Epidermal melanocyte (primary cell): Measurements from ENCODE around the gene TNFRSF1A.

ENCODE experiments used
- DNase-seq: peaks from one replicate; pipeline ENCODE4 v3.0.0; 2011; ENCODE audit warnings: low spot score; ENCODE audit not compliant: insufficient read length

Gene TNFRSF1A

GRCh38 chr12:6374786-6375160 lies 32.9 kb upstream of the TNFRSF1A start:
- no peak for DNase-seq

- no peak for DNase-seq
These were observed 32.3 kb upstream of the TNFRSF1A start for GRCh38 chr12:6374028-6374785.

- DNase-seq, result no peak
These were observed 31.3 kb upstream of the TNFRSF1A start for GRCh38 chr12:6373022-6373787.

GRCh38 chr12:6372403-6373003 lies 30.6 kb upstream of the TNFRSF1A start:
- DNase-seq, result peak; percentile 97

- DNase-seq, result no peak
These were observed 29.3 kb upstream of the TNFRSF1A start for GRCh38 chr12:6370994-6371754.

GRCh38 chr12:6370576-6370935 lies 28.7 kb upstream of the TNFRSF1A start:
- DNase-seq, result no peak

- no peak for DNase-seq
These were observed 28.2 kb upstream of the TNFRSF1A start for GRCh38 chr12:6369916-6370575.

GRCh38 chr12:6368906-6369525 lies 27.1 kb upstream of the TNFRSF1A start:
- no peak for DNase-seq

- no peak for DNase-seq
These were observed 26.4 kb upstream of the TNFRSF1A start for GRCh38 chr12:6367969-6368892.

- no peak for DNase-seq
These were observed 25.4 kb upstream of the TNFRSF1A start for GRCh38 chr12:6367065-6367968.

- no peak for DNase-seq
These were observed 22.1 kb upstream of the TNFRSF1A start for GRCh38 chr12:6364044-6364374.

GRCh38 chr12:6363330-6364043 lies 21.6 kb upstream of the TNFRSF1A start:
- peak; percentile 98 for DNase-seq

- DNase-seq, result no peak
These were observed 21.1 kb upstream of the TNFRSF1A start for GRCh38 chr12:6363010-6363329.

- no peak for DNase-seq
These were observed 20.5 kb upstream of the TNFRSF1A start for GRCh38 chr12:6362403-6362802.

GRCh38 chr12:6361834-6362233 lies 20.0 kb upstream of the TNFRSF1A start:
- DNase-seq, result no peak

GRCh38 chr12:6360578-6361490 lies 19.0 kb upstream of the TNFRSF1A start:
- no peak for DNase-seq

GRCh38 chr12:6360080-6360571 lies 18.2 kb upstream of the TNFRSF1A start:
- DNase-seq, result no peak
